SK-N-DZ (cell line): ENCODE measurements around the gene PSPC1.
"Not testable (repeated sequence)": the region's sequence is repeated elsewhere in the genome, so short reads cannot be mapped to it uniquely, and the experiment has no call there.

Experiments
- DNase-seq: peaks from one replicate; pipeline ENCODE4 v3.0.0-alpha.2; 2015; ENCODE audit warnings: low spot score

PSPC1 gene

DNA sequence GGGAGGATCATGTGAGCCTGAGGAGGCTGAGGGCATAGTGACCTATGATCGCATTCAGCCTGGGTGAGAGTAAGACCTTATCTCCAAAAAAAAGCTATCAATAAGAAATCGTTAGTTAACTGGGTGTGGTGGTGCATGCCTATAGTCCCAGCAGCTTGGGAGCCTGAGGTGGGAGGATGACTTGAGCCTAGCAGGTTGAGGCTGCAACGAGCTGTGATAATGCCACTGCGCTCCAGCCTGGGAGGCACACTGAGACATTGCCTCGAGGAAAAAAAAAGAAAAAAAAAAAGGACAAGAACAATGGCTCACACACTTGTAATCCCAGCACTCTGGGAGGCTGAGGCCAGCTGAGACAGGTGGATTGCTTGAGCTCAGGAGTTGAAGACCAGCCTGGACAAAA lies 16.2 kb downstream of the PSPC1 start:
- no peak for DNase-seq

DNA sequence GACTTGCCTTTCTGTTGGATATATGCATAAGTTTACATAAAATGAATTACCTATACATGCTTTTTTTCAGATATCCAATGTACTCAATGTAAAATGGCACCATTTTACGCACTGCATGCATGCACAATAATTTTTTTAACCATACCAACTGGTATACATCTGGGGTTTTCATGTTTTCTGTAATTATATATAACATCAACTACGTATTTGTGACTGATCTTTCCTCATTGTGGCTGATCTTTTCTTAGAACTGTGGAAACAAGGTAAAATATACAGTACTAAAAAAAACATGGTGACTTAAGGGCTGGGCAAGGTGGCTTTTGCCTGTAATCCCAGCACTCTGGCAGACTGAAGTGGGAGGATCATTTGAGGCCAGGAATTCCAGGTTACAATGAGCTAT lies 18.5 kb downstream of the PSPC1 start:
- no peak for DNase-seq

DNA sequence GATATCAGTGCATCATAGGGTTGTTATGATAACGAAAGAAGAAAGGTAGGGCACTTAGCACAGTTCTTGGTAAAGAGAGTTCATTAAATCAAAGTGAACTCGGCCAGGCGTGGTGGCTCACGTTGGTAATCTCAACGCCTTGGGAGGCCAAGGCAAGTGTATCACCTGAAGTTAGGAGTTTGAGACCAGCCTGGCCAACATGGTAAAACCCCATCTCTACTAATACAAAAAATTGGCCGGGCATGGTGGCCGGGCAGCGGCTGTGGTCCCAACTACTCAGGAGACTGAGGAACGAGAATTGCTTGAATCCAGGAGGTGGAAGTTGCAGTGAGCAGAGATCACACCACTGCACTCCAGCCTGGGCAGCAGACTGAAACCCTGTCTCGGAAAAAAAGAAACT lies 19.1 kb downstream of the PSPC1 start:
- DNase-seq = no peak

DNA sequence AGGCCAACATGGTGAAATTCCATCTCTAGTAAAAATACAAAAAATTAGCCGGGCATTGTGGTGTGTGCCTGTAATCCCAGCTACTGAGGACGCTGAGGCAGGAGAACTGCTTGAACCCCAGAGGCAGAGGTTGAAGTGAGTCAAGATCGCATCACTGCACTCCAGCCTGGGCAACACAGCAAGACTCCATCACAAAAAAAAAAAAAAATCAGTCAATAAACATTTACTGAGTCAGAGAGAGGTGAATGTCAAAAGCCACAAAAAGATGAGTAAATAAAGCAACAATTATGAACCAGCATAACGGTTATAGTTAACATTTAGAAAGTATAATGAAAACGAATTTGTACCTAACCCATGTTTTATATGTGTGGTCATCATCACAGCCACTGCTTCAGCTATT lies 23.1 kb downstream of the PSPC1 start:
- DNase-seq = no peak

DNA sequence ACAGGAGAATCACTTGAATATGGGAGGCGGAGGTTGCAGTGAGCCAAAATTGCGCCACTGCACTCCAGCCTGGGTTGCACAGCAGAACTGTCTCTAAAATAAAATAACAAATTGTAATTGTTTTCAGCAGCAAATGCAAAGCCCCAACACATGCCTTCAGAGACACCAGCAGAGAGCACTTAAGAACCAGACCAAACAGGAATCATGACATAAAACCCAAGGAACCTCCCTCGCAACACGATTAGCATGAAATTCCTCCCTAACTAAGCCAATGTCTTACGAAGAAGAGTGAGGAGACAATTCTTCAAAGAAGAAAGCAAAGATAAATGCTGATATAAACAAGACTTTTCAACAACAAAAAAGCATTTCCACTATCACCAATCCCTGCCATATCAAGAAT lies 40.1 kb downstream of the PSPC1 start:
- DNase-seq = no peak

DNA sequence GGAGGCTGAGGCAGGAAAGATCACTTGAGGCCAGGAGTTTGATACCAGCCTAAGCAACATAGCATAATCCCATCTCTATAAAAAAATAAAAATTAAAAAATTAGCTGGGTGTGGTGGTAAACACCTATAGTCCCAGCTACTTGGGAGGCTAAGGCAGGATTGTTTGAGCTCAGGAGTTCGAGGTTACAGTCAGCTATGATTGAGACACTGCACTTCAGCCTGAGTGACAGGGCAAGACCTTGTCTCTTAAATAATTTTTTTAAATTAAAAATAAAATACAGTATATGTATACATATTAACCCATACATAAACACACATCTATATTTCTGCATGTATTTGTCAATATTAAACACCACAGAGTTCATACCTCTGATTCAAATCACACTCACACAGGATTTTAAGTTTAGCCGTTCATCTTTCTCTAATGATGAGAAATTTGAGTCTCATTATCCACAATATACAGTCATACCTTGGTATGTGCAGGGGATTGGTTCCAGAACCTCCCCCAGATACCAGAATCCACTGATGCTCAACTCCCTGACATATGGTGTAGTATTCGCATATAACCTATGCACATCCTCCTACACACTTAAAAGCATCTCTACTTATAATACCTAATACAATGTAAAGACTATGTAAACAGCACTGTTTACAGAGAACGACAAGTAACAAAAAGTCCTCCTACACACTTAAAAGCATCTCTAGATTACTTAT lies 44.7 kb downstream of the PSPC1 start:
- DNase-seq = no peak

DNA sequence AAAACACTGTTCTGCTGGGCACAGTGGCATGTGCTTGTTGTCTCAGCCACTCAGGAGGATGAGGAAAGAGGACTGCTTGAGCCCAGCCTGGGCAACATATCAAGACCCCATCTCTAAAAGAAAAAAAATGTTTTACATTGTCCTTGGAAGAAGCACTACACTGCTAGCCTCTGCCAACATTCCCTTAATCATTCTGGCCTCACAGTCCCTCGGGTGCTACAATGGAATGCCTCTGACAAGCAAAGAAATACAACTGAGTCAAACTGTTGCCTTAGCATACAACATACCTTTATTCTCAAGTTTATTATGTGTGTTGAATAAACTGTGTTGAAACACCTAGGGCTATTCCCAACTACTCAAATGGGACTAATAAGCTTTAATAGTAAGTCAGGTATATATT lies 56.1 kb downstream of the PSPC1 start:
- DNase-seq = no peak

DNA sequence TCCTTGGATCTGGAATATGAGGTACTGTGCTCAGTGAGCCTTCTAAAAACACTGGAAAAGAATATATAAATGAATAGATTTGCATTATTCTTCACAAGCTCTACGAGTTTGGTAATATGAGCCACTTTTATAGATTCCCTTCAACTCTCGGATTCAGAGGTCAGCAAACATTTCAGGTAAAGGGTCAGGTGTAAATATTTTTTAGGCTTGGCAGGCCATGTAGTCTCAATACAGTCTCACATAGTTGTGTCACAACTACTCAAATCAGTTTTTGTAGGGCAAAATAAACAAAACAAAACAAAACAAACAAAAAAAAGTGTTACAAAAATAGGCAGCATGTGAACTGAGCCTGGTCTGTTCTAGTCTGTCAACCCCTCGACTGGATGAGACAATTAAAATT lies 57.4 kb downstream of the PSPC1 start:
- DNase-seq = no peak

DNA sequence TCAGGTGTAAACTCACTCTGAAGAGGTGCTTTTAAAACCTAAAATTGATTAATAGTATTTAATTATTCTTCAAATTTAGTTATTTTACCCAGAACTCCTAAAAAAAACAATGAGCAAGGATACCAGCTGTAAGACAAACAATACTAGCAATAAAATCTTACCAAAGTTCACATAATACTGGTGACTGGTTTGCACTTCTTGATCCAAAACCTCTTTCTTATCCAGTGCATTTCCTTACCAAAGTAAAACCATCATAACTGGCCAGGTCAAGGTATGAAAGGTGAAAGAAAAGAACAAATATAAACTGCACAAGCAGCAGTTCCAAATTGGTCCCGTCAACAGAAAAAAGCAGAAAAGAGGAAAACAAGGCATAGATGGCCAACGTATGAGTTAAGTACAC lies 62.7 kb downstream of the PSPC1 start:
- DNase-seq = no peak

DNA sequence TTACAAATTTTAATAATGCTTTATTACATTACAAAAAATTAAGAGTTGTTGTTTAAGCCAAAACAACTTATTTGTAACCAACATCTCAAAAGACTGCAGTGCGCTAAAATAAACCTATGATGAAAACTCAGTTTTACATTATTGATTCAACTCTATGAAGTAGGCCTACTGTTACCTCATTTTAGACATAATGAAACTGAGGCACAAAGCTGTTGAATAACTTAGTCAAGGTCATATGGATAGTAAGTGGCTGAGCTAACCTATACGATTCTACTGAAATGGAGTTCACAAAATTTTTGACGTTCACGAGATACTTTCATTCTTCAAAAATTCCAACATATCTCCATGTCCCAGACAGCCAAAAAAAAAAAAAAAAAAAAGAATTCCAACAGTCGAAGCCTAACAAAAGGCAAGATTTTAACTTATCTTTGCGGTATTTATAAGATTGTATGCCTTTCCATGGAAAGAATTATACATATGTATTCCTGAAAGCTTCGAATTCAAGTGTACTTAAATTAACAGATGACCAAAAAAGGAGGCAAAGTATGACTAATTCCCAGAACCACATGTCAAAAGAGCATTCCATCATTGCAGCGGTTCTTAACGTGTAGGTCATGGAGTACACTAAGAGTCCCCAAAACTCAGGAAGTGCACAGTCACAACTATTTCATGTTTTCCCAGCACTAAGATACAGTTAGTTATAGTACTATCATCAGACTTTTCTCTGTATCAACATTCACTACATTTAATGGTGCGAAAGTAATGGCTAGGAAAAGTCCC lies 69.4 kb downstream of the PSPC1 start:
- no peak for DNase-seq

DNA sequence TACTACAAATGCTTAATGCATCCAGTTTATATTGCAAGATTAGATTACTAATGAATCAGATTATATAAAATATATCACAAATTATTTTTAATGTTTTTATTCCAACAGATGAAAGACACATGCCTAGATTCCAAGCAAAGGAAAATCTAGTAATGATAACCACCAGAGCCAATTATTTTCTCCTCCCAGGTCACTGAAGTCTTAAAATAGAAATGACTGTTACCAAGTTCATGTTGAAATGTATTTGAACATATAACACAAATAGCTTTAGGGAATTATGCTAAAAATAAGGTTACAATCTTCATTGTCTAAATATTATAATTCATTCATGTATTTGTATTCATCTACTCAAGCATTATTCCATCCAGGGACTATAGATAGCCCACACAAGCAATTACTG lies 73.0 kb downstream of the PSPC1 start:
- not testable (repeated sequence) for DNase-seq

DNA sequence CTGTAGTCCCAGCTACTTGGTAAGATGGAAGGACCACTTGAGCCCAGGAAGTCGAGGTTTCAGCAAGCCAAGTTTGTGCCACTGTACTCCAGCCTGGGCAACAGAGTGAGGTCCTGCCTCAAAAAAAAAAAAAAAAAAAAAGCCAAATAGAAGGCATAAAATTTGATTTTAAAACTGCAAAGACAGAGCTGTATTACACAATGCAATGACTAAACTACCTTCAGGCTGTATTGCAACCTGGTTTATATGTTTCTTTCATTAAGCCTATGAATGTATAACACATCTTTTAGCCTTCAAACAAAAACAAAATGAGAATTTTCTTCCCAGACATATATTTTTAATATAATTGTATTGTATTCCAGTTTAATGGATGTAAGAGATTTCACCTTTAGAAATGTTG lies 73.7 kb downstream of the PSPC1 start:
- not testable (repeated sequence) for DNase-seq

DNA sequence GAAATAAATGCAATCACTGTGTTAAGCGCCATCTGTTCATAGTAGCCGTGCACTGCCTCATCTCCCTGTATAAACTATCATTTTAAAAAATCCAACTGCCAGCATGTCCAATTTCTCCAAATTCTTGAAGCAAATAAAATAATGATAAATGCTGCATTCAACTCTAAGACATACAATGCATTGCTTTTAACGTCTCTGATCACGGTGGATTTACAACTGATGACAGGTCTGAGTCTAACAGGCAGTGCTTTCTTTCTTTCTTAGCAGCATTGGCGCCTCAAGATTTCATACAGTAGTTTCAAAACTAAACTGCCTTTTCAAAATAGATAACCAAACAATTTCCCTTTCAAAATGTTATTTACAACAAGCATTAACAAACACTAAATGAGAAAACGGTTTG lies 78.5 kb downstream of the PSPC1 start:
- DNase-seq = not testable (repeated sequence)

DNA sequence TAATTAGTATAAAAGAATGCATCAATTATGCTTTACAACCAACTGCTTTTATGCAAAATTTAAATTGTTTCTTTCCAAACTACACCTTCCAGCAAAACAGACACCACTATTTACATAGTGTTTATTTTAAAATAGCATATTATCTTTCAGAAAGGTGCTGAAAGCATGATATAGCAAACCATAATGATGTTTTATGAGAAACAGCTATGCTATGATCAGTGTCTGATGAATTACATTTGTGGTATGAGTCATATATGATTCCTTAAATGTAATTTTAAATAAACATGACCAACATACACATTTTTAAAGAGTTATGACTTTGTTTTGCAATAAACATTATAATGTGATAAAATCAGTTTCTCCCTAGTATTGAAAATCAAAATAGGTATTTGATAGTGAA lies 81.1 kb downstream of the PSPC1 start:
- not testable (repeated sequence) for DNase-seq

DNA sequence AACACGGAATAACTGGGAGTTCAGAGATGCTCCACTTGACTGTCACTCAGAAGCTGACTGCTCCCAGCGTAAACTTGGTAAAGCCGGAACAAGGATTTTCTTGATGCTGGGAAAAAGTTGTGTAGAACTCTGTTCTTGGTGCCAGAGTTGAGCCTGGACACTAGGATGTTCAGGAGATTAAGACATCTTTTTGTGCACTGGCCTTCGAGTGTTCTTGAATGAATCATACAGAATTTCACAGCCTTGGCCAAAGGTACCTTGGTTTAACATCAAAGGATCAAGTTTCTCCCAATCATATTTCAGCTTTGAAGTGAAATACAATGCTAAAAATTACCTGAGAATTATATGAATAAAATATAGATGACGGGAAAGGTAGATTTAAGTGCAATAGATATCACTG lies 81.8 kb downstream of the PSPC1 start:
- not testable (repeated sequence) for DNase-seq

DNA sequence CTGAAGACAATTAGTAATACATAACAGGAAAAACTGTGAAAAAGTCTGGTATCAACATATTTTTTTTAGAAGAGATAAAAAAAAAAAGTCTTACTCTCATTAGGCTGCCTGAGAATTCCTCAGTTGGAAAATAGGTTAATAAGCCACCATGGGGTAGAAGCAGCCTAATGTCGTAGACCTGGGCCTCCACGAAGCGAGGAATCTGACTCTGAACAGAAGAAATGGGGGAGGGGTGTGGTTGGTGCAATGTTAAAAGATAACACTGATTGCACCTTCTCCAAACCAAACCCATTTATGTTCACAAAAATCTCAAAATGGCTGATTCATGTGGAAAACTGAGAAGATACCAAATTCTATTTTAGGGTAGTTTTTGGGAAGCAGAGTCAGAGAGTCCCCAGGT lies 86.9 kb downstream of the PSPC1 start:
- DNase-seq = no peak

DNA sequence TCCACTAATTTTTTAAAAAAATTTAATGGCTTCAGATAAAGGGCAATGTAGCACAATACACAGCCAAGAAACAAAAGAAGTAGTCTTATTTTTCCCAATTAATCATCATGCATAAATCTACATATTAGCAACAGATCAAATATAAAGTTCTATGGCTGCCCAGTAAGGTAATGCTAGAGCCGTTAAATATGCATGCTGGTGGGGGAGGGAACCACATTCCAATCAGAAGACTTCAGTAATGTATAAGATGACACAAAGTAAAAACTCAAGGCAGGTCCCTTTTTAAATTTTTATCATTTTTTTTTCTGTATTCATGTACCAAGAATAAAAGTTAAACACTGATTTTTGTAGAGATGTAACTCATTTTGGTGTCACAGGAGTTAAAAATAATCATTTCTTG lies 87.3 kb downstream of the PSPC1 start:
- DNase-seq = no peak

DNA sequence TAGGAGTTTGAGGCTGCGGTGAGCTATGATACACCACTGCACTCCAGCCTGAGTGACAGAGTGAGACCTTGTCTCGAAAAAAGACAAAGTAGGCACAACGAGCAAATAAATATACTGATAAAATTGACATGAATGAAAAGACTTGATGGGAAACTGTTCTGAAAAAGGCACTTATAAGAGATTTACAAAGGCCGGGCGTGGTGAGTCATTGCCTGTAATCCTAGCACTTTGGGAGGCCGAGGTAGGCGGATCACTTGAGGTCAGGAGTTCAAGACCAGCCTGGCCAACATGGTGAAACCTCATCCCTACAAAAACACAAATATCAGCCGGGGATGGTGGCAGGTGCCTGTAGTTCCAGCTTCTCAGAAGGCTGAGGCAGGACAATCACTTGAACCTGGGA lies 91.3 kb downstream of the PSPC1 start:
- DNase-seq = not testable (repeated sequence)

DNA sequence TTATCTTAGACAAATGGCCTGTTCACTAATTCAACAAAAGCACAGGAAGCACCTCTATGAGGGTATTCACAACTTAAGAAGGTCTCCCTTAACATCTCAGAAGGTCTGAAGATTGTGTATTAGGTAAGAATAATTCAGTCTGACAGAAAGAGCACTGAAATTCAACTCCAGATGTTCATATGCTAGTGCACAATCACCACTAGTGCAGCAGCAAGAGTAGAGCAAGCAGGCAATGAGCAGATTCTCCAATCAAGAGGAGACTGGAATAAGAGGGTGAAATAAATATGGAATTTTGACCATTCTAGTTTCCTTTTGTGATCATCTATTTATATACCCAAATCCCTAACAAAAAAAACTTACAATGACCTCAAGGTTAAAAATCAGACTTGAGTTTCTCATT lies 97.3 kb downstream of the PSPC1 start:
- DNase-seq = no peak

DNA sequence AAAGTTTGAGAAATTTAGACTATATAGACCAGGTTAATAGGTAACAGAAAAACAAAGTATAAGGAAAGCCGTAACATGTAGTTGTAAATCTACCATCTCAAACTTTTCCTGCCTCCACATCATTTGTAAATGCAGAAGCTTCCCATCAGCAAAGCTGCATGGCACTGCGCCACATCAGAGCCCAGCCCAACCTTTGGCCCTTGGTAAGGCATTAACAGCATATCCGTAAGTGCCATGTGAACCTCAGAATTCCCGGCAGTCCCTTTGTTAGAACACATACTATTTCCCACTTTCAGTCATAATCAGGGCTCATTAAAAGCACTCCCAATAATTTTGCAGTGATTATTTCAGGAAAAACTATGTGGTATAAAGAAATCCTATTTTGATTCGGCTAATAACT lies 97.7 kb downstream of the PSPC1 start:
- DNase-seq = no peak

DNA sequence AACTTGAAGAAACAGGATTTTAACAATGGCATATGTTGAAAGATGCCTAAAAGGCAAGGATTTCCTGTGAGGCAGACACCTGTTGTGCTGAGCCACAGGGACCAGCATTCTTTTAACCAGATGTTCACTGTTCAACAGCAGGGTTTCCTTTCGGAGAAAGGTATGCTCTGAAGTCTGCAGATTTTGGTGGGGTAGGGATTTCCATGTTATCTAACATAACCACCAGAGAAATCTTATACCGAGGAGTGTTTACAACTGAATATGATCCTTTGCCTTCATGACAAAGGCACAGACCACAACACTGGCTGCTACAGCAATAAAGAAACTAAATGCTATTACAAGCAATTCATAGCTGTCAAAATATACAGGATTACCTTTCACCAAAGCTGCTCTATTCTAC lies 101.2 kb downstream of the PSPC1 start:
- no peak for DNase-seq

DNA sequence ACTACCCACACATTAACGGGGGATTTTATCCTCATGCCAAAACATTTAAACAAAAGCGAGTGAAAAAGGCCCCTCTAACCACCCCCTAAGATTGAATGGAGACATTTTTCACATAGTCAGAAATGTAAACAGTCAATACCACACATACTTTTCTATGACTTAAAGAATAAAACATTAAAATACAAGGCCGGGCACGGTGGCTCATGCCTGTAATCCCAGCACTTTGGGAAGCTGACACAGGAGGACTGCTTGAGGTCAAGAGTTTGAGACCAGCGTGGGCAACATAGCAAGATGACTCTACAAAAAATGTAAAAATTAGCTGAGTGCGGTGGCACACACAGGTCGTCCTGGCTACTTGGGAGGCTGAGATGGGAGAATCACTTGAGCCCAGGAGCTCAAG lies 102.0 kb downstream of the PSPC1 start:
- no peak for DNase-seq

DNA sequence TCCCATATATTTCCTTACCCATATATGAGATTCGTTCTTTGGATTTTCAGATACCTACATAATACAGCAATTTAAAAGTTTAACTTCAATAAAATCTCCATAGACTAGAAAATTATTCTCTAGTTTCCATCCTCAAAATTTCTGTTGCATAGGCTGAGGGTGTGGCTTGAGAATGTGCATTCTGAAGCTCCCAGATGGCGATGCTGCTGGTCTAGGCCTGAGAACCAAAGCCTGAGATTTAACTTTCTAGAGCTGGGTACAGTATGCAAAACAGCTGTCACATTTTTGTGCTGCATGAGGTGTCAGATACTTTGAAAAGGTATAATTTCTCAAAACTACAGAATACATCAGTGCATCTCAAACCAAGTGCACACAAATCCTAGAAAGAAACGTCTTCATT lies 106.6 kb downstream of the PSPC1 start:
- DNase-seq = no peak
